NCI-H1105 treated with DMSO at 0.1 percent for 48 hours (cell line): ENCODE measurements around the gene TBL1Y.

Source experiments
- DNase-seq: peaks from one replicate; lab custom pipeline; 2025; lab: John Stamatoyannopoulos, UW

TBL1Y gene

GRCh38 chrY:7085606-7086005, 175.1 kb downstream of the TBL1Y start:
- no peak for DNase-seq

GRCh38 chrY:7092836-7093235, 182.3 kb downstream of the TBL1Y start:
- DNase-seq = no peak

- DNase-seq = no peak
These were observed 183.9 kb downstream of the TBL1Y start for GRCh38 chrY:7094365-7094764.

- no peak for DNase-seq
These were observed 186.5 kb downstream of the TBL1Y start for GRCh38 chrY:7097021-7097420.

- DNase-seq = no peak
These were observed 189.2 kb downstream of the TBL1Y start for GRCh38 chrY:7099742-7100141.

GRCh38 chrY:7102680-7103079, 192.2 kb downstream of the TBL1Y start:
- DNase-seq = no peak

- no peak for DNase-seq
These were observed 196.7 kb downstream of the TBL1Y start for GRCh38 chrY:7107179-7107578.

- DNase-seq = no peak
These were observed 199.6 kb downstream of the TBL1Y start for GRCh38 chrY:7110086-7110485.

- DNase-seq = no peak
These were observed 205.4 kb downstream of the TBL1Y start for GRCh38 chrY:7115871-7116270.

- DNase-seq = no peak
These were observed 211.7 kb downstream of the TBL1Y start for GRCh38 chrY:7122202-7122601.

GRCh38 chrY:7125136-7126056, 214.9 kb downstream of the TBL1Y start:
- no peak for DNase-seq

- DNase-seq = no peak
These were observed 217.7 kb downstream of the TBL1Y start for GRCh38 chrY:7128211-7128610.
